Renal cortical epithelial cell (primary cell): ENCODE measurements around the gene PEPD. TPM values are rescaled to one million over a fixed set of nuclear protein-coding genes. Genes with fewer than 3 reads are reported as not detected.

ENCODE experiments used
- DNase-seq: peaks from one replicate; pipeline ENCODE4 v3.0.0-alpha.2; 2011; ENCODE audit warnings: low read depth
- total RNA-seq: library from RNA; depleted of rRNA; stranded (reverse); fragments of >200 nt; gene quantifications from 2 replicates; pipeline ENCODE4 v1.2.3, GENCODE V29; 2014

The PEPD gene
- total RNA-seq, 1 donor from 2014 or later: 51.5 TPM

- no peak for DNase-seq
These were observed 162.0 kb downstream of the PEPD start for GRCh38 chr19:33359581-33359980.

DNA sequence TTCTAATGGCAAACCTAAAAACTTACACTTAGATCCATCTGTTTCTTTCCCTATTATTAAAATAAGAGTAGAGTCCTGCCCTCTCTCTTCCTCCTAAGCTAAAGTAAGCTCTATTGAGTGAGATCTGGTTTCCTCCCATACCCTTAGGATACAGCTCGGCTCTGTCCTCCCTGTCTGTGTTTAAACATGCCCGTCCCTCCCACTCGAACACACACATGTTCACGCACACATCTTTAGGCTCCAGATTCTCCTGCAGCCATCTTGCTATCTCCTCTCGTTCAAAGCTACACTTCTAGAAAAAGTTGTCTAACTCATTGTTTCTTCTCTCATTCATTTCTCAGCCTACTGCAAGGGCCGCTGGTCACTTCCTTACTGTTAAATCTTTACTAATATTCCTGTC, 163.2 kb downstream of the PEPD start:
- DNase-seq: no peak

GRCh38 chr19:33357556-33357955, 164.0 kb downstream of the PEPD start:
- no peak for DNase-seq

DNA sequence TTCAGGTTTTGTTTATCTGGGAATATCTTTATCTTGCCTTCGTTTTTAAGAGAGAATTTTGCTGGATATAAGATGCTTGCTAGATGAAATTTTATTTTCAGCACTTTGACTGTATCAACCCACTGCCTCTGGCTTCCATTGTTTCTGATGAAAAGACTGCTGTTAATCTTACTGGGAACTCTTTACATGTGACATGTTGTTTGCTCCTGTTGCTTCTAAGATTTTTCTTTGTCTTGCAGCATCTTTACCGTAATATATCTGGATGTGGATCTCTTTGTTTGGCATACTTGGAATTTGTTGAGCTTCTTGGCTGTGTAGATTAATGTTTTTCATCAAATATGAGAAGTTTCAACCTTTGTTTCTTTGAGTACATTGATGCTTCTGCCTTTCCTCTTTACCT, 166.1 kb downstream of the PEPD start:
- DNase-seq: no peak

DNA sequence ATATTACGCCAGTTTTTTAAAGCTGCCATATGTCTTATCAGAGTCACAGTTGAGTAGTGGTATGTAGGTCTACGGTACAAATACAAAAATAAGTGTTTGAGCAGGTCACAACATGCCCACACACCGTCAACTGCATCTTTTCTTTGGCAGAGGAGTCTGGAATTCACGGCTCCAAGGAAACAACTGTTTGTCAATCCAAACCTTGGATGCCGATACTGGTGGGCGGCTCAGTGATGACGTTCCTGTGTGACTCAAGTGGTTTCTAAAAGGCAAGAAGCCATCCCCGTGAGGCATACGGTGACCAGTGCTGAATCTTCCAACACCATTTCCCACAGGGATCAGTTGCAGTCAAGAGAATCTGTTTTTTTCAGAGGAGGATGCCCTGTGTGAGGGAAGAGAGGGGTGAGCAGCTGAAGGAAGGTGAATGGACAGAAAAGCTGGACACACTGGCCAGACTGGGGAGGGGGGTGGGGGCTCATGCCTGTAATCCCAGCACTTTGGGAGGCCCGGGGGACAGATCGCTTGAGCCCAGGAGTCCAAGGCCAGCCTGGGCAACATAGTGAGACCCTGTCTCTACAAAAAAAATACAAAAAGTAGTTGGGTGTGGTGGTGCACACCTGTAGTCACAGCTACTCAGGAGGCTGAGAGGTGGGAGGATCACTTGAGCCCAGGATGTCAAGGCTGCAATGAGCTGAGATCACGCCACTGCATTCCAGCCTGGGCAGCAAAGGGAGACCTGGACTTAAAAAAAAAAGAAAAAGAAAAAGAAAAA, 170.9 kb downstream of the PEPD start:
- DNase-seq: no peak

- DNase-seq: no peak
These were observed 172.0 kb downstream of the PEPD start for GRCh38 chr19:33349319-33350289.

GRCh38 chr19:33348301-33349010, 173.1 kb downstream of the PEPD start:
- DNase-seq: no peak

DNA sequence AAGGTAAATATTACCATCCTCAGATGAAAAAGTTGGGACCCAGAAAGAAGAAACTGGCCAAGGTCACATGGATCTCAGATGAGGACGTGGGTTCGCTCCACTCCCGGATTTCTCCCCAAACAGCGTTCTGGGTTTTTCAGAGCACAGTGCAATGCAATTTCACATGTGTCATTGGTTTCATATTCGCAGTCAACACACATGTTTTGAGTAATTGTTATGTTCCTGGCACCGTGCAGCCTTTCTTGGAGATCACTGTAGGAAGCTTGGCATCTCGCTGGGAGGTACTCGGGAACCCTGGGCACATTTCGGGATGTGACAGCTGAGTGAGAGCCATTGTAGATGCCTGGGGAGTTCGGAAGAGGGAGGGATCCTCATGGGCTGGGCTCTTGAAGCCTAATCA, 174.3 kb downstream of the PEPD start:
- no peak for DNase-seq

- no peak for DNase-seq
These were observed 174.9 kb downstream of the PEPD start for GRCh38 chr19:33346665-33347064.

DNA sequence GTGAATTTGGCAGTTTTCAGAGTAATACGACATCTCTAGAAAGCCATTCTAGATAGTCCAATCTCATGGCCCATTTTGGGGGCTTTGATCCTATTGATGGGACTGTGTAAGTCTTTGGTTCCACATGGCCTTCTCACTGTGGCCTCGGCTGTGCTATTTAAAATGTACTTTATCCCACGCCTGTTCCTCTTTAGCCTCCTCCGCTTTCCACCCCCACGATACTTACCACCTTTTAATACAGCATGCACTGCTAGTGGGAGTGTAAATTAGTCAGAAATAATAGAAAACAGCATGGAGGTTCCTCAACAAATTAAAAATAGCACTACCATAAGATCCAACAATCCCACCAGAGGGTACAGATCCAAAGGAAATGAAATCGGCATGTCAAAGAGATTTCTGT, 176.4 kb downstream of the PEPD start:
- DNase-seq: no peak

DNA sequence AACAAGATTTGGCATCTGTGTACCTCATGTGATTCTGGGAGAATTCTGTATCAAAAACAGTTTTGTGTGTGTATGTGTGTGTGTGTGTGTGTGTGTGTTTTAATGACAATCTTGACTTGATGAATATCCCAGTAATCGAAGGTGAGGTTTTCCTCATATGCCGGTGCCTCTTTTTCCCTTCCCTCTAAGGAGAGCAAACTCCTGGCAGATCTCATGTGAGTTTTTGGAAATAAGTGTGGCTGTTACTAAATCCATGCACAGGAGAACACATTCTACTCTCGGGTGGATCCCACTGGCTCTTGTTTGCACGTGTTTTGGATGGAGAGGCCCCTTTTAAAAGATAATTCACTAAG, 177.0 kb downstream of the PEPD start:
- DNase-seq: no peak

DNA sequence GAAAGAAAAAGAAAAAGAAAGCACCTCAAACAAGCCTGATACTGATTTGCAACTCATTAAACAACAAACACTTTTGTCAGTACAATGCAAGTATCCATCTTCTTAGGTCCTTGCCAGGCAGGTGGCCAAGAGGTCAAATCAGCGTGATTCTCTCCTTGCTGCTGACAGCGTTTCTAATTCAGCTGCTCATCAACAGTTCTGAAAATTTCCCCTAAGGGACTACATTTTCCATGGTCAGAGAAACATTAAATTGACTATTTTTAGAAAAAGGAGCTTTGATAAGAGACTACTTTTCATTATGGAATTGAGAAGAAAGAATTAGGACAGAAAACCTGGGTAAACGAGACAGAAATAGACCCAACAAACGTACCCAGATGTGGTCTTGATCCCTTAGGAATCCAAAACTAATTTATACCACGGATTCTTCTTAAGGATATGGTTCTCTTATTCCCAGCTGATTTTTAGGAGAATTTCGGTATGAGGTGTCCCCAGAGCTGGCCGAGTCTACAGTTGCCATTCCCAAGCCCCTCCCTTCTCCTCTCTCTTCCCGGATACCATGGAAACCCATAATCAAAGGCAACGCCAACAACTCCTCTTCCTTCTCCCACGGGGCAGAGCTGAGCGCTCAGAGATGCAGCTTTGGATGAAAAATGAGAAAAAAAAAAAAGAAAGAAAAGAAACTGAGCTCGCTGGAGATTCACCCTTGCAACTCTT, 177.6 kb downstream of the PEPD start:
- no peak for DNase-seq

GRCh38 chr19:33343301-33343700, 178.3 kb downstream of the PEPD start:
- DNase-seq: no peak

- no peak for DNase-seq
These were observed 180.6 kb downstream of the PEPD start for GRCh38 chr19:33340991-33341390.

GRCh38 chr19:33339016-33339984, 182.3 kb downstream of the PEPD start:
- DNase-seq: no peak

Other genes starting within 250 kb of the PEPD start
- gene CEBPA, start 219.3 kb downstream of the PEPD start, total RNA-seq: 0.35 and 0.99 TPM in 2 replicates
- 28.0 and 28.4 TPM in 2 replicates for gene CEBPG, start 148.1 kb downstream of the PEPD start, total RNA-seq
- gene CHST8, start 100.2 kb upstream of the PEPD start, total RNA-seq: not detected in 2 replicates